SK-MEL-5 (cell line): ENCODE results near the gene RAB11FIP3. TPM values are rescaled to one million over a fixed set of nuclear protein-coding genes. Genes with fewer than 3 reads are reported as not detected.
A peak's percentile ranks its signal among the peaks of the same experiment; 100 is the strongest.
"Not testable (repeated sequence)": the region's sequence is repeated elsewhere in the genome, so short reads cannot be mapped to it uniquely, and the experiment has no call there.

Experiments used
- DNase-seq: peaks from one replicate; pipeline ENCODE4 v3.0.0-alpha.2; 2016; ENCODE audit warnings: low read depth, low spot score
- in situ Hi-C: cut with HindIII; loops from 2 replicates; pipeline ENCODE4 v1.10.0; 2016; ENCODE audit warnings: low sequenced_read_pairs, high pct_unique_total_duplicates, low pct_unique_long_range_greater_than_20kb
- total RNA-seq: library from RNA; depleted of rRNA; stranded (reverse); fragments of >200 nt; shearing (Covaris generic); gene quantifications from 2 replicates; pipeline ENCODE4 v1.2.3, GENCODE V29; 2014

The RAB11FIP3 gene
- total RNA-seq, 1 experiment from 2014 or later = 10.0 TPM

GRCh38 chr16:444027-444426, 18.6 kb downstream of the RAB11FIP3 start:
- no peak for DNase-seq
- in situ Hi-C loops = no loop called here

GRCh38 chr16:445566-445965, 20.1 kb downstream of the RAB11FIP3 start:
- in situ Hi-C loops = no loop called here

GRCh38 chr16:450385-450784, 24.9 kb downstream of the RAB11FIP3 start:
- in situ Hi-C loops = no loop called here

More at GRCh38 chr16:445566-445965, 20.1 kb downstream of the RAB11FIP3 start:
- no peak for DNase-seq

GRCh38 chr16:450785-451512, 25.5 kb downstream of the RAB11FIP3 start:
- in situ Hi-C loops = no loop called here
- DNase-seq = peak; percentile 5

More at GRCh38 chr16:450385-450784, 24.9 kb downstream of the RAB11FIP3 start:
- DNase-seq = no peak

GRCh38 chr16:454397-454940, 29.0 kb downstream of the RAB11FIP3 start:
- in situ Hi-C loops = no loop called here
- no peak for DNase-seq

GRCh38 chr16:455453-455852, 30.0 kb downstream of the RAB11FIP3 start:
- DNase-seq = no peak

GRCh38 chr16:456891-457483, 31.5 kb downstream of the RAB11FIP3 start:
- in situ Hi-C loops = no loop called here
- no peak for DNase-seq

More at GRCh38 chr16:455453-455852, 30.0 kb downstream of the RAB11FIP3 start:
- in situ Hi-C loops = no loop called here

- peak; percentile 41 for DNase-seq
- in situ Hi-C loops = no loop called here
These were observed 32.4 kb downstream of the RAB11FIP3 start for GRCh38 chr16:457732-458400.

GRCh38 chr16:459761-460160, 34.3 kb downstream of the RAB11FIP3 start:
- DNase-seq = no peak
- in situ Hi-C loops = no loop called here

- in situ Hi-C loops = no loop called here
- no peak for DNase-seq
These were observed 35.3 kb downstream of the RAB11FIP3 start for GRCh38 chr16:460787-461186.

GRCh38 chr16:463071-463470, 37.6 kb downstream of the RAB11FIP3 start:
- in situ Hi-C loops = no loop called here

GRCh38 chr16:466651-467050, 41.2 kb downstream of the RAB11FIP3 start:
- in situ Hi-C loops = no loop called here
- no peak for DNase-seq

More at GRCh38 chr16:463071-463470, 37.6 kb downstream of the RAB11FIP3 start:
- DNase-seq = no peak

GRCh38 chr16:467249-467871, 41.9 kb downstream of the RAB11FIP3 start:
- DNase-seq, in situ Hi-C loops: not testable (repeated sequence)

GRCh38 chr16:468068-468821, 42.8 kb downstream of the RAB11FIP3 start:
- DNase-seq = peak; percentile 9
- in situ Hi-C loops = no loop called here

- DNase-seq, in situ Hi-C loops: not testable (repeated sequence)
These were observed 44.0 kb downstream of the RAB11FIP3 start for GRCh38 chr16:469459-469858.

GRCh38 chr16:470418-470817, 45.0 kb downstream of the RAB11FIP3 start:
- in situ Hi-C loops = no loop called here
- DNase-seq = no peak
